Tibial nerve (tissue), 4 donors: ENCODE results near the gene MED9. TPM values are rescaled to one million over a fixed set of nuclear protein-coding genes. Genes with fewer than 3 reads are reported as not detected.

Experiments
- DNase-seq, 2 donors: peaks; one replicate each; pipeline ENCODE4 v3.0.0-alpha.2; 2019; ENCODE audit warnings: low spot score in 2 of 2
- H3K27ac ChIP-seq, 4 donors: fragments of 200-600 bp; sonication (generic) in 3 of 4; one replicate each; pipeline ENCODE4 v1.5.1; 2017 to 2019; ENCODE audit warnings: mild to moderate bottlenecking in 1 of 4
- H3K27me3 ChIP-seq, 2 donors: fragments of 200-600 bp; sonication (generic) in 1 of 2; one replicate each; pipeline versions ENCODE4 v1.5.1 to v1.6.0; 2017 to 2019
- H3K36me3 ChIP-seq, 3 donors: fragments of 200-600 bp; sonication (generic); one replicate each; pipeline ENCODE4 v1.5.1; 2018 to 2019
- H3K4me1 ChIP-seq, 4 donors: fragments of 200-600 bp; sonication (generic) in 3 of 4; one replicate each; pipeline ENCODE4 v1.5.1; 2017 to 2019
- H3K4me3 ChIP-seq, 4 donors: fragments of 200-600 bp; sonication (generic) in 3 of 4; one replicate each; pipeline ENCODE4 v1.5.1; 2017 to 2019; ENCODE audit warnings: mild to moderate bottlenecking in 1 of 4, moderate library complexity in 1 of 4
- H3K9me3 ChIP-seq, 4 donors: fragments of 200-600 bp; sonication (generic) in 3 of 4; one replicate each; pipeline ENCODE4 v1.5.1; 2017 to 2019
- CTCF ChIP-seq, 5 experiments: fragments of 200-600 bp in 3 of 5; fragments of 450-650 bp in 2 of 5; sonication (generic) in 3 of 5; IDR thresholded peaks; one replicate each; pipeline ENCODE4 v1.5.1; 2016 to 2019; ENCODE audit warnings: antibody characterized with exemption in 5 of 5, mild to moderate bottlenecking in 3 of 5, moderate library complexity in 2 of 5
- EP300 ChIP-seq, 2 donors: sonication (generic); formaldehyde crosslinking; IDR thresholded peaks; one replicate each; pipeline ENCODE4 v1.6.1; 2017; ENCODE audit warnings: antibody characterized with exemption in 2 of 2, mild to moderate bottlenecking in 1 of 2
- POLR2A ChIP-seq, 2 donors: fragments of 450-650 bp; IDR thresholded peaks; one replicate each; pipeline ENCODE4 v1.6.1; 2017; ENCODE audit warnings: antibody characterized with exemption in 2 of 2, mild to moderate bottlenecking in 2 of 2, moderate library complexity in 2 of 2
- WGBS, 2 donors: methylation state at CpG; one replicate each; pipeline ENCODE4 v1.1.5; 2018; 5-methylcytosine and 5-hydroxymethylcytosine counted together
- total RNA-seq, 4 donors: library from RNA; depleted of rRNA; stranded (reverse); fragments of >200 nt; gene quantifications; one replicate each; pipeline ENCODE4 v1.1.0, GENCODE V29; 2016

Gene MED9
- total RNA-seq, 4 donors from 2014 or later = 8.0 to 17.5 (median 13.6) TPM

- no peak for DNase-seq
These were observed 30.1 kb upstream of the MED9 start for GRCh38 chr17:17446666-17447155.

GRCh38 chr17:17447264-17447663 is 29.5 kb upstream of the MED9 start:
- no peaks in the 10 kb centered on the region for H3K27me3 ChIP-seq
- H3K4me3 ChIP-seq = no peak overlapping the region
- no peaks in the 10 kb centered on the region for H3K36me3 ChIP-seq
- H3K9me3 ChIP-seq = no peaks in the 10 kb centered on the region
- 79 to 84% methylated on average over 5 of the region's 5 CpGs for WGBS, 2 donors
- no peak for DNase-seq
- peak overlapping the region in 2 of 4 donors; percentile 35 to 40 for H3K27ac ChIP-seq
- TF ChIP-seq CTCF (IDR thresholded peaks at IDR 0.05) (no peak), POLR2A (IDR thresholded peaks at IDR 0.05) (no peak), EP300 (IDR thresholded peaks at IDR 0.05) (no peak)
- peaks cover 0 to 18% (median 2%) of the 10 kb centered on the region in 4 donors for H3K4me1 ChIP-seq

More at GRCh38 chr17:17446666-17447155, 30.1 kb upstream of the MED9 start:
- H3K9me3 ChIP-seq = no peaks in the 10 kb centered on the region
- no peaks in the 10 kb centered on the region for H3K36me3 ChIP-seq
- no peak overlapping the region for H3K4me3 ChIP-seq
- peaks cover 0 to 18% (median 2%) of the 10 kb centered on the region in 4 donors for H3K4me1 ChIP-seq
- H3K27me3 ChIP-seq = no peaks in the 10 kb centered on the region
- H3K27ac ChIP-seq = peak overlapping the region in 3 of 4 donors; percentile 35 to 77 (median 40)
- TF ChIP-seq EP300 (IDR thresholded peaks at IDR 0.05) (no peak), POLR2A (IDR thresholded peaks at IDR 0.05) (no peak), CTCF (IDR thresholded peaks at IDR 0.05) (no peak)
- 85 to 88% methylated on average over 4 of the region's 4 CpGs for WGBS, 2 donors

- no peak for DNase-seq
- no peaks in the 10 kb centered on the region for H3K9me3 ChIP-seq
- no peaks in the 10 kb centered on the region for H3K27me3 ChIP-seq
- 41 to 51% methylated on average over 5 of the region's 5 CpGs for WGBS, 2 donors
- peaks cover 0 to 18% (median 2%) of the 10 kb centered on the region in 4 donors for H3K4me1 ChIP-seq
- TF ChIP-seq EP300 (IDR thresholded peaks at IDR 0.05) (no peak), POLR2A (IDR thresholded peaks at IDR 0.05) (no peak), CTCF (IDR thresholded peaks at IDR 0.05) (no peak)
- H3K27ac ChIP-seq = no peak overlapping the region
- H3K4me3 ChIP-seq = no peak overlapping the region
- no peaks in the 10 kb centered on the region for H3K36me3 ChIP-seq
These were observed 28.7 kb upstream of the MED9 start for GRCh38 chr17:17448076-17448475.

GRCh38 chr17:17448723-17449122 is 28.1 kb upstream of the MED9 start:
- Histone ChIP-seq H3K9me3 (no peaks in the 10 kb centered on the region), H3K27ac (no peak overlapping the region), H3K4me1 (peaks cover 0 to 18% (median 2%) of the 10 kb centered on the region in 4 donors), H3K27me3 (no peaks in the 10 kb centered on the region), H3K36me3 (no peaks in the 10 kb centered on the region), H3K4me3 (no peak overlapping the region)
- DNase-seq = no peak
- WGBS, 2 donors = 81% methylated on average over 4 of the region's 4 CpGs
- no peak for TF ChIP-seq CTCF (IDR thresholded peaks at IDR 0.05)
- TF ChIP-seq POLR2A (IDR thresholded peaks at IDR 0.05) = no peak
- TF ChIP-seq EP300 (IDR thresholded peaks at IDR 0.05) = no peak

- WGBS, 2 donors = 75 to 76% methylated on average over 9 of the region's 9 CpGs
- Histone ChIP-seq H3K27ac (no peak overlapping the region), H3K4me1 (no peaks in the 10 kb centered on the region), H3K4me3 (no peak overlapping the region), H3K27me3 (no peaks in the 10 kb centered on the region), H3K9me3 (no peaks in the 10 kb centered on the region), H3K36me3 (no peaks in the 10 kb centered on the region)
- DNase-seq = no peak
- no peak for TF ChIP-seq POLR2A (IDR thresholded peaks at IDR 0.05)
- TF ChIP-seq EP300 (IDR thresholded peaks at IDR 0.05) = no peak
- TF ChIP-seq CTCF (IDR thresholded peaks at IDR 0.05) = no peak
These were observed 23.7 kb upstream of the MED9 start for GRCh38 chr17:17453088-17453487.
